GM18951 (cell line): ENCODE data around the gene CAMTA1.

Source experiments
- POLR2A ChIP-seq: IDR thresholded peaks from 4 replicates; pipeline ENCODE4 v1.6.1; 2011; ENCODE audit warnings: mild to moderate bottlenecking; ENCODE audit not compliant: insufficient read length, insufficient read depth; ENCODE audit errors: extremely low read depth
- in situ Hi-C: fragments of 300-500 bp; cut with MboI; formaldehyde crosslinking; loops from one replicate; pipeline ENCODE4 v1.12.0; 2022; ENCODE audit warnings: low sequenced_read_pairs, mixed read lengths, inconsistent platforms; ENCODE audit not compliant: unreplicated experiment

Gene CAMTA1

DNA sequence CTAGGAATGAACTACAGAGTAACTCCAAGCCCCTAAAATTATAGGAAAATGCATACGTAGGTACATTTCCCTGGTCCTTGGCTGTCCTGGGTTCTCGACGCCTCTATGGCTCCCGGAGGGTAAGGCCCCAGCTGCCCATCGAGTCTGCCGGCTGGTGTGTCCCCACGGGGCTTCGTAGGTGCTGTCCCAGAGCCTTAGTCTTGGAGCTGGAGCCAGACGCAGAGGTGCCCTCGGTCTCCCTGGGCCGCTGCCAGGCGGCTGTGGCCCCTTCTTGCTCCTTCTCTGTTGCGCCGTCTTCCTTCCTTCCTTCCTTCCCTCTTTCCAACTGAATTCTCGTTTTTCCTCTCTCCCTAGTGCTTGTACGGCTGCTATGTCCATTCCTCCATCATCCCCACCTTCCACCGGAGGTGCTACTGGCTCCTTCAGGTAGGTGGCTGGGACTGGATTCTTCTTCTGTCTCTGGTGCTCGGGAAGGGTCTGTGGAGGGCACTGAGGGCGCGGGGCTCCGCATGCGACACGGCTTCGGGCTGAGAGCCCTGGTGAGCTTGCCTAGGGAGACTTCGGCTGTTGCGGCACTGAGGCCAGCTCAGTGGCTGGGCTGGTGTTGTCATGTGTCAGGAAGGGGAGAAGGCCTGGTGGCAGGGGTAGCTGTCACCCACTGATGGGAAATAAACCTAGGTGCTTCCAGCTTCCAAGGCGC lies 682.4 kb downstream of the CAMTA1 start:
- in situ Hi-C loops: no loop called here
- no peak for TF ChIP-seq POLR2A

DNA sequence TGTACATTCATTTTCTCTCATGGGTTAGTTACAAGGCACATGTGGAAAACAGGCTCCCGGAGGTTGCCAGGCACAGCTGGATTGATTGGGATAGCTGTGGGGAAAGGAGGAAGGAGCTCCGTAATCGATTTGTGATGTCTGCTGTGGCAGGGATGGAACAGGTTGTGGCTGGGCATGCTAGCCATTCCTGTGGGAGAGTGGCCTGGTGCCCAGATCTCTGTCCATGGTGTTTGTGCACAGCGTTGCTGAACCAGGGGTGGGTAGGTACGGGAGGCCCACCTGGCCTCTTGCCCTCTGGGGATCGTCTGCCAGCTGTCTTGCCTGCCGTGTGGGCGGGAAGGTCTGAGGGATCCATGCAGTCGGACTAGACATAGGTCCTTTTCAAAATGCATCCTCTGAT lies 683.0 kb downstream of the CAMTA1 start:
- in situ Hi-C loops: no loop called here
- no peak for TF ChIP-seq POLR2A

DNA sequence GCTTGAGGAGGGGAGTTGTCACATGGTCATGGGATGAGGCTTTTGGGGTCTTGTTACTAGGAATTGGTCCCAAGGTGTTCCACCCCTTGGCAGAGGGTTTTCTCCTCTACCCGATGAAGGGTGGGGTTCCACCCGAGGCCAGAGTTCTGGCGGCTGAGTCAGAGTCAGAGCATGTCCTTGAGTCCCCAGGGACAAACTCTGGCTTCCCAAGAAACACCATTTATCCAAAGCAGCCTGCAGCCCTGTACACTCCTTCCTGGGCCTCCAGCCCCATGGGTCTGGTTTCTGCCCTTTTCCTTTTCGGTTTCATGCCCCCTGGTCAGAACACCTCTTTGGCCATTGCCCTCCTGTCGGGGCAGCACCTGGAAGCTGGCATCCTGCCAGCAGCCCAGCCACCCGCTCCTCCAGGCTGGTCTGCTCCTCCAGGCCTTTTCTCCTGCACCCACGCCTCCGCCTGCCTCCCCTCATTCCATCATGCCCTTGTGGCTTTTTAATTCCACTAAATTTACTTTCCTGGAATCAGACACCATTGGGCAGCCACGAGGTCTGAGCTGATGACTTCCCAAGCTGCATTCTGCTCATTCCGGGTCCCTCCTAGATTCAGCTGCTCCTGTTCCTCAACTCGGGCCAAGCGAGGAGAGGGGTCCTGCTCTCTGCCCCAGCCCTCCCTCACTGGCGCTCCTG lies 684.1 kb downstream of the CAMTA1 start:
- in situ Hi-C loops: no loop called here
- no peak for TF ChIP-seq POLR2A

DNA sequence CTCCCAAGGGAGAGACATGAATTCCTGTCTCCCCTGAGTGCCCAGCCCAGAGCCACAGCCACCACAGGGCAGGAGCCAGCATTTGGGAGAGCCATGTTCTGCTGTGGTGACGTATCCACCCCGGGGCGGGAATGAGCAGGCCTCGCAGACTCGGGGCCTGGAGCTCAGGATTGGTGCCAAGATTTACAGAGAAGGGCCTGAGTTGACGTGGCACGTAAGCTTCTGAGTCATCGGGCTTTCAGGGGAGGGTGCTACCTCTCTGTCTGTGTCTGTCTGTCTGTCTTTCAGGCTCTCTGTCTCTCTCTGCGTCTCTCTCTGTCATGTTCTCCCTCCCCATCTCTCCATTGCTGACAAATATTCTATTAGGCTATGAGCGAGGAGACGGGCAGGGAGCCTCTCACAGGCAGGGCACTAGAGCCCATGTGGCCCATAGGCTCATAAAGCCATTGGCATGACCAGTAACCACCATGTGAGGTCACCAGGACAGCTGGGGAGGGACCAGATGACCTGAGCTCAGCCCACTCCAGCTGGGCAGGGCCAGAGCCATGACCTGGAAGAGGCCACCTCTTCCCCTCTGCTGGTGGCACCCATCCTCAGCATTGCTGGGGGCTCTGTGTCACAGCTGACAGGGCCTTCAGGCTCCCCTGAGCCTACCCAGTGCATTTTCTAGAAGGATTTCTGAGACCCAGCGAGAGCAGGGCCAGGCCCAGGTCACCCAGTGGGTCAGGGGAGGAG lies 685.8 kb downstream of the CAMTA1 start:
- no peak for TF ChIP-seq POLR2A
- in situ Hi-C loops: no loop called here

DNA sequence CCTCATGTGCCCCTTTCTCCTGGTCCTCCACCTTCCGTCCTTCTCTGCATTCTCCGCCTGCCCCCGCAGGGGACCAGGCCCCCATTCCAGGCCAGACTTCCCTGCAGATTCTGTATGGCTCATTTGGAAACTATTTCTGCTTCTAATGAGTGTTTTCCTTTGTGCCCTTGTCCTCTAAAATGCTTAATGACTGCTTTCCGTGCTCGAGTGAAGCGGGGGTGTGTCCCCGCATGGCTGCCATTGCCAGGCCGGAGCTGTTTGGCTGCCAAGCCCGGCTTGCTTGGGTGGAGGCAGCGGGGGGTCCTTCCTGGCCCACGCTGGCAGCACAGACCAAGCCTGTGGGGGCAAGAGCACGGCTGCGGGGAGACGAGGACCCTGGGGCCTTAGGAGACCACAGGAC lies 686.6 kb downstream of the CAMTA1 start:
- no peak for TF ChIP-seq POLR2A
- in situ Hi-C loops: no loop called here

DNA sequence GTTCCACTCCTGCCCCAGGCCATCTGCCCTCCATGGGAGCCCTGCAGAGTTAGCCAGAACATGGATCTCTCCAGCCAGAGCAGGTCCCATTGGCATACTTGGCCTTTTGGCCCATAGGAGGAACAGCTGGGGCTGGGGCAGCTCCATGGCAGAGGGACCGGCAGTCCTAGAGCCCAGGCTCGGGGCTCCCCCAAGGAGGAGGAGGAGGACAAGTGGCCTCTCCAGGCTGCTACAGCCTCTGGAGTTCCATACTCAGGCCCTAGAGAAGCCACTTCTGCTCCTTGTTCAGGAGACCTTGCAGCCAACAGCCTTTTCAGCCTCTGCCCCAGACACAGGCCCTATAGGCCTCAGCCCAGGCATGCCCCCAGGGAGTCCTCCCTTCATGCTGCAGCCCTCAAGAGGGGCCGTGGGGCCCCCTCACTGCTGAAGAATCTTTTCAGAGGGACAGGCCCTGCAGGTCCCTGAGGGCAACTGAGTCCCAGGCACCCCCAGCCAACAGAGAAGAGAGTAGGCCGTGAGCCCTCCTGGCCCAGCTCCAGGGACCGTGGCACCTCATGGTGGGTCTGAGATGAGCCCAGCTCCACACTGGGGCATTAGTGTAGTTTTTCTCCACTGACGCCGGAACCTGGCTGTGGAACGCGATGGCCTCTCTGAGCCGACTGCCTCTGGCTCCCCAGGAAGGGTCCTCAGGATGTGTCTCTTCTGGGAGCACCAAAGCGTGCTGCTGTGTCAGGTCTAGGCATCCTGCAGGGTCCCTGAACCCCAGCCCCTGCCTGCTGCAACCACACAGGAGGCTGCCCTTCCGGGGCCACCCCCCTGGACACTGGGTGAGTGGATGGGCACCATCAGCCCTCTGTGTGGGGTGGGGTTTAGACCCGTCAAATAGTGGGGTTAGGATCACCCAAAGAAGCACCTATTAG lies 688.2 kb downstream of the CAMTA1 start:
- in situ Hi-C loops: no loop called here
- TF ChIP-seq POLR2A: no peak

DNA sequence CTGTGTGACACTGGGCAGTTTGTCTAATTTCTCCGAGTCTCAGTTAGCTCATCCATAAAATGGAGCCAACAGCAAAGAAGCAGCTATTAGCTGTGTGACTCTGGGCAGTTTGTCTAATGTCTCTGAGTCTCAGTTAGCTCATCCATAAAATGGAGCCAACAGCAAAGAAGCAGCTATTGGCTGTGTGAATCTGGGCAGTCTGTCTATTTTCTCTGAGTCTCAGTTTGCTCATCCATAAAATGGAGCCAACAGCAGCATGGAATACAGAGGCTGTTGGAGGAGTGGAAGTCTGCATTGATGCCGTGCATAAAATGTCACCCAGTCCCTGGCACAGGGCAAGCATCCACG lies 688.9 kb downstream of the CAMTA1 start:
- no peak for TF ChIP-seq POLR2A
- in situ Hi-C loops: no loop called here

DNA sequence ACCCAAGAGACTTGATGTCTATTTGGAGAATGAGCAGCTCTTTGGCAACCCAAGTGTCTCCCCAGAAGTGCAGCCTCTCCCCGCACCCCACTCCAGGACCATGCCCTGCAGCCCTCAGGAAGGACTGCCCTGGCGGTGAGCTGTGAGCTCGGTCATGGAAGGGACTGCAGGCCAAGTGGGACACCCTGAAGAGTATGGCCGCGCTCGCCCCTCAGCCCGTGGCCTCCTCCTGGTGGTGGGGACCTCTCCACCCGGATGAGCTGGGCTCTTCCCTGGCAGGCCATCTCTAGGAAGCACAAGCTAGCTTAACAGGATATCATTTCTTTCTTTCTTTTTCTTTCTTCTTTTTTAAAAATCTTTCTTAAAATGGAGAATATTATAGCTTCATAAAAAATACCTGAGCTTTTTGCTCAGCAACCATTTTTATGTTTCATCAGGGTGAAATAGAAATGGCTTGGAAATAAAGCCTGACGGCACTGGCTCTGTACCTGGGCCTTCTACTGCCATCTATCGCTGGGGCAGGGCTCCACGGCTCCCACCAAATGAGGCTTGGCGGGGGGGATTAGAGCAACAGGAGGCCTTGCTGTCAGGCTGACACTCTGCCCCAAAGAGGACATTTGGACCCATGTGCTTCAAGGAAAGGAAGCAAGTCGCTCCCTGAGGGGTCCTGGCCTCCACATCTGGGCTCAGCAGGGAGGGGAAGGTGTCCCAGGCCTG lies 689.7 kb downstream of the CAMTA1 start:
- in situ Hi-C loops: no loop called here
- no peak for TF ChIP-seq POLR2A

DNA sequence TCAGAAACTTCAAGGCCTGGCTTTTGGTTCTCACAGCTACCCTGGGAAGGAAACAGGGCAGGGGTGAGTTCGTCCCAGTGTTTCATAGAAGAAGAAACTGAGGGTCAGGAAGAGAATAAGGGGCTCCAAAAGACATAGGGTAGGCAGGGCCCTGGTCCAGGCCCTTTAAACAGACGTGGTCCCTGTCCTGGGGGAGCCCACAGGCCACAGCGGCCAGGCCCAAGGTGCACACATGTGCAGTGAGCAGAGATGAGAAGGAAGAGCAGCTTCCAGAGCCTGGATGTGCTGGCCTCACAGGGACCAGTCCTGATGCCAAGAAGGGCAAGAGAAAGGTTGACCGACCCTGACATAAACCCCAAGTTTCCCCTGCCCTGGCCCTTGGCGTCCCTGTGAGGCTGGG lies 690.4 kb downstream of the CAMTA1 start:
- TF ChIP-seq POLR2A: no peak
- in situ Hi-C loops: no loop called here

DNA sequence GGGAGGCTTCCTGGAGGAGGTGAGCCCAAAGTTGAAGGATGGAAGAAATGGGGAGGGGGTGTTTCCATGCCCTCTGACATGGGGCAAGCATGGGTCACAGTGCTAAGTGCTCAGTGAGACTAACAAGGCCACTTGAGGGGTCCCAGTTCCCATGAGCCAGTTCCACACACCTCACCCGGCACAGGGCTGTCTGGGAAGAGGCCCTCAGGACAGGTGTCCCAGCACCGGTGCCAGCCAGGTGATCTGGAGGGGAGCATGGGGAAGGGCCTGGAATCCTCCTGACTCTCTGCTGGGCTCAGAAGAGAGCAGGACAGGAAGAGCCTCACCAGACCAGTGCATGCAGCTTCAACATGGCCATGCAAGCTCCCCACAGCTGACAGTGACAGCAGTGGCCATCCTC lies 691.1 kb downstream of the CAMTA1 start:
- no peak for TF ChIP-seq POLR2A
- in situ Hi-C loops: no loop called here

DNA sequence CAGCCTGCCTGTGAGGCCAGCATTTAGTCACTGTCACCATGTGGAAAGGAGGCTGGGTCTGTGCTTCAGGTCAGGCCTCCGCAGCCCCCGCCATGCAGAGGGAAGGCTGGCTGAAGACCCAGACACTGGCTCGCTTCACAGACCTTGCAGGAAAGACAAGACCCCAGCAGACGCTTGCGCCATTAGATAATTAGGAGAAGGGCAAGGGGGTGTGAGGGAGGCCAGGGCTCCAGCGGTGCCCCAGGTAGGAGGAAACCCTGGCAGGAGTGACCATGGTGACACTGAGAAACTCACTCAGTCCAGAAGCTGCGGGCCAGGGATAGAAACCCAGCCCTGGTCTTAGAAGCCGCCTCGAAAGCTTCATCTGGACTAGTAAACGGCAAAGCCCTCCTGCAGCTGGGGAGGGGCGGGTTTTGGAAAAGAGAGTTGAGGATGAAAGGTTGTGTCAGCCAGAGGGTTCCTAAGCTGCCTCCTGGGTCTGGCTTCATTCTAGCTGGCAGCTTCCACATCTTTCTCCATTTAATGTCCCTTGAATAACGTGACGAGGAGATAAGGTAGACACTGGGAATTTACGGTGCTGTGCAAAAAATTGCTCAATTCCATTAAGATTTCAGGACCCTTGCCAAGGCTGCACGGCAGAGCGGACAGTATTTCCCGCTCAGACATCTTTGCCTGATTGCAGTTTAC lies 691.8 kb downstream of the CAMTA1 start:
- in situ Hi-C loops: no loop called here
- TF ChIP-seq POLR2A: no peak

DNA sequence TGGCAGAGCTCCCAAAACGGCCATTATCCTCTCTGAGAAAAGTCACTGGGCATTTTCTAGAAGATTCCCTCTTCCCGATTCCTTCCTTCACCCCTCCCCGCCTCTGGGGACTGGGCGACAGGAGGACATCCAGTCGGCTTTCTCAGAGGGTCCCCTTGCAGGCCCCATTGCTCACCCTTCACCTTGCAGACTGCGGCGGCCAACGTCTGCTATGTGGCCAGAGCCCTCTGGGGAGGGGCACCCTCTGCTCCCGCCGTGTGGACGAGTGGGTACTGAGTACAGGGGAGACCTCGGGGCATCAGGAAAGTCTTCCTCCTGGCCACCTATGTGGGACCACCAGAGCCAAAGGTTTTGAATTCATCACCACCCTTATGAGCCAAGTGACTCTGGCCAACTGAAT lies 692.3 kb downstream of the CAMTA1 start:
- TF ChIP-seq POLR2A: no peak
- in situ Hi-C loops: no loop called here
